HG02938 (cell line): ENCODE measurements around the gene ZNF606.
A peak's percentile ranks its signal among the peaks of the same experiment; 100 is the strongest.

Experiments
- ATAC-seq: cut with Tn5 transposase; IDR thresholded peaks from one replicate; pipeline ENCODE4 v1.9.1; 2021; ENCODE audit warnings: mild to moderate bottlenecking, moderate library complexity; ENCODE audit not compliant: unreplicated experiment

ZNF606 gene

GRCh38 chr19:58002384-58003173 lies at the start of gene ZNF606:
Gene ZNF606 (minus strand): TSS chr19:58002820. CDS start chr19:58001319, 1,501 bp downstream.
- ATAC-seq: peak; percentile 84

DNA sequence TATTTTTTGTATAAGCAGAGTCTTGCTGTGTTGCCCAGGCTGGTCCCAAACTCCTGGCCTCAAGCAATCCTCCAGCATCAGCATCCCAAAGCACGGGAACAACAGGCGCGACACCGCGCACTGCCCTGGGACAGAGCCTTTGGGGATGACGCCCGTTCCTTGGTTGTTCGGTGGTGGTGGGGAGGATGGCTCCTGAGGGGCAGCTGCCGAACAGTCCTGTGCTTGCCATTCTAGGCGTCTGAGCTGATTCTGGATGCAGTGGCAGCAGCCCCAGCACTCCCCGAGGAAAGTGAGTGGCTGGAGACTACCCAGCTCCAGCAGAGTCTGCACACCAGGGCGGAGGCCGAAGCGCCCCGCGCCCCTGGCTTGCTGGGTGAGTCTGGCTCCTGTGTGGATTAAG lies 49.6 kb upstream of the ZNF606 start:
- no peak for ATAC-seq

DNA sequence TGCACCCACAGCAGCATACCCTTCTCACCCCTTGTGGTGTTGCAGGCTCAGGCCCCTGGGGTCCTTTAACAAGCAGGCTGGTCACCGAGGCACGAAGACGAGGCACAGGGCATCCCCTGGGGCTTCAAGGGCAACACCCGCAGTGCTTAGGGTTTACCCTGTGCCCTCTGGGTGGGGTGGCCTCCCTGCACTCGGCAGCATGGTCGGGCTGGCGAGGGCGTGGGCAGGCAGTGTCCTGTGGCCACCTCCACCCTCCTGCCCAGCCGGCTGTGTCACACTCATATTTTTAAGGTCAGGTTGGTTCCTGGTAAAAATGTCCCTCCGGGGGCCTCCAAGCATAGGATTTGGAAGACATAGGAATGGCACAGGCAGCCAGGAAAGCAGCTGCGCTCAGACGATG lies 45.1 kb upstream of the ZNF606 start:
- ATAC-seq: no peak

- ATAC-seq: no peak
Observed at GRCh38 chr19:58046856-58047255, 44.2 kb upstream of the ZNF606 start.

GRCh38 chr19:58045411-58046050 lies 42.9 kb upstream of the ZNF606 start:
- no peak for ATAC-seq

DNA sequence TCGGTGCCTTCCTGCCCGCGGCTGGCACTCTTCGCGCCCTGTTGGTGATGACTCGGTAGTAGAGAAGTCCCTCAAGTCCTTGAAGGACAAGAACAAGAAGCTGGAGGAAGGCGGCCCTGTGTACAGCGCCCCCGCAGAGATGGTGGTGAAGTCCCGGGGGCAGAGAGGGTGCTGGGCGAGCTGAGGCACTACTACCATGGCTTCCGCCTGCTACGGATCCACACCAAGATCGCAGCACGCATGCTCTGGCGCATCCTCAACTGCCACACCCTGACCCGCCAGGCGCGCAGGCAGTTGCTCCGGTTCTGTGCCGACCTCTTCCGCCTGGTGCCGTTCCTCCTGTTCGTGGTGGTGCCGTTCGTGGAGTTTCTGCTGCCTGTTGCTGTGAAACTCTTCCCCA lies 42.3 kb upstream of the ZNF606 start:
- ATAC-seq: no peak

GRCh38 chr19:58044391-58044790 lies 41.8 kb upstream of the ZNF606 start:
- no peak for ATAC-seq

DNA sequence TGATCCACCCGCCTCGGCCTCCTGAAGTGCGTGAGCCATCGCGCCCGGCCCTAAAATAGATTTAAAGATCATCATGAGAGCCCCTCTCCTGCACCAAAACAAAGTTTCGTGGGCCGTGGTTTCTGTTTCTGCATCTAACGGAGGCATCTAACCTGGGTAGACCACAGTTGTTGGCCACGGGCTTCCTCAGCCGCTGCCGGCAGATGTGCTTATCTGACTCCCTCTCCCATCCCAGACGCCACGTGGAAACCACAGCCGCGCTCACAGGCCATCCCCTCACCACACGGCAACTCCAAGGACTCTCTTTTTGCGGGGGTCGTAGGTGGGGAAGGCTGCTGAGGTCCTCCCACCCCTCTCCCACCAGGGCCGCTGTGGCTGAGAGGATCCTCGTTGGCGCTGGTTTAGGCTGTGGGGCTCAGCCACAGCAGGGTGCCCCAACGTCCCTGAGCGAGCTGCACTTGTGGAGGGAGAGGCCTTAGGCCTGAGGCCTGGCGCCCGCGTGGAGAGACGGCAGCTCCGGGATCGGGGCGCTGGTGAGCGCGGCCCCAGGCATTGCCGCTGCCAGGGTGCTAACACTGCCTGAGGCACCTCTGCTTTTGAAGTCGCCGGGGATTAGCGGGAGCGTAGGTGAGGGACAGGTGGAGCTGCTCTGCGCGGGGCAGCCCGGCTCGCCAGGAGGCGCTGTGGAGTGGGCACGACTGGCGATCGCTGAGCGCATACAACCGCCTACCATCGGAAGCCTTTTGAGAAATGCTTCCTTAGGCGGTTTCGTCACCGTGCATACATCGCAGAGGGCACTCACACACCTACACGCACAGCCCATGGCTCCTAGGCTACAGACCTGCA lies 40.1 kb upstream of the ZNF606 start:
- ATAC-seq: no peak

DNA sequence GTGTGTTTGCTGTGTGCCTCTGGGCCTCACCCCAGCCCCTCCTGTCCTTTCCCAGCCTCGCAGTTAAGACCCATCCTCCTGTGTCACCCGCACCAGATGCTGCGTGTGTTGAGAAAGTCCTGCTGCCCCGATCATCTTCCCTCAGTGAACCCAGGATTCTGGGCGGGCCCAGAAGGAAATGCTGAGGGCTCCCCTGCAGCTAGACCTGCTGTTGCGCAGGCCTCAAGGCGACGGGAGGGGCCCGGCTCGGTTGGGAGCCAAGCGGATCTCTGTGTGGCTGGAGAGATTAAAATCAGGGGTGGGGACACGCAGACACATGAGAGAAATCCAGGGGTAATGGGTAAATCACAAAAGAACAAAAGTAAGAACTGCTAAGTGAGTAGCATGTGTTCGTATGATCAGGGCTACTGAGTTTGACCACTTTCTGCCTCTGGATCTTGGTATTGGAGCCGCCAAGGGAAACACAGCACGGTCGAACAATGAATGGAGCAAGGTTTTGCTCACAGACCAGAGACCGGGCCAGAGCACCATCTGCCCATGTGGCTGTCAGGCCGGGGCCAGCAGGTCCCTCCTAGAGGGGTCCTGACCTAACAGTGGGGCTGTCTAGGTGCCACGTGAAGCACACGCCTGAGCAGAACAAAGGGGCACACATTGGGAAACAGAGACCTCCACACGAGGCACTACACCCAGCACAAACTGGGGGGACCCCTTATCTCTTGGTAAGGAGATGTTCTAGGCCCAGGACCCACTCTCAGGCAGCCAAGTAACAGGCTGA lies 38.3 kb upstream of the ZNF606 start:
- ATAC-seq: no peak

DNA sequence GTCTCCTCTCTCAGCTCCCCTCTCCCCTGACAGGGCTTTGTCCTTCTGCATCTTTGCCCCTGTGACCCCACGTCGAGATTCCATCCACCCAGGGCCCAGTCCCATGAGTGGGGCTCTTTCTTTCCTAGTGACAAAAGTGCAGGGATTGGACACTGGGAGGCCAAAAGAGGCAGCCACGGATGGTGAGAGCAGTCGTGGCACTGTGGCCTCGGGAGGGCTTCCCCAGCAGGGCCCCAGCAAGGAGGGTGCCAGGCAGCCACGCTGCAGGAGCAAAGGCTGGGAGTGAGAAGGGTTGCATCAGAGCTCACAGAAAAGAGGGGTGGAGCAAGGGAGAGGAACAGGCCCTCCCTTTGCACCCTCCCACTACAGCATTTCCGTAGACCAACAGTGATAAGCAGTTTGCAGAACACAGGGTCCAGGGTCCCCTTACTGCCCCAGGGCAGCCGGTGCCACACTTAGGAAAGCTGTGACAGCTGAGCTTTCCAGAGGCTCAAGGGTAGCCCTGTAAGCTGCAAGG lies 36.1 kb upstream of the ZNF606 start:
- ATAC-seq: no peak

DNA sequence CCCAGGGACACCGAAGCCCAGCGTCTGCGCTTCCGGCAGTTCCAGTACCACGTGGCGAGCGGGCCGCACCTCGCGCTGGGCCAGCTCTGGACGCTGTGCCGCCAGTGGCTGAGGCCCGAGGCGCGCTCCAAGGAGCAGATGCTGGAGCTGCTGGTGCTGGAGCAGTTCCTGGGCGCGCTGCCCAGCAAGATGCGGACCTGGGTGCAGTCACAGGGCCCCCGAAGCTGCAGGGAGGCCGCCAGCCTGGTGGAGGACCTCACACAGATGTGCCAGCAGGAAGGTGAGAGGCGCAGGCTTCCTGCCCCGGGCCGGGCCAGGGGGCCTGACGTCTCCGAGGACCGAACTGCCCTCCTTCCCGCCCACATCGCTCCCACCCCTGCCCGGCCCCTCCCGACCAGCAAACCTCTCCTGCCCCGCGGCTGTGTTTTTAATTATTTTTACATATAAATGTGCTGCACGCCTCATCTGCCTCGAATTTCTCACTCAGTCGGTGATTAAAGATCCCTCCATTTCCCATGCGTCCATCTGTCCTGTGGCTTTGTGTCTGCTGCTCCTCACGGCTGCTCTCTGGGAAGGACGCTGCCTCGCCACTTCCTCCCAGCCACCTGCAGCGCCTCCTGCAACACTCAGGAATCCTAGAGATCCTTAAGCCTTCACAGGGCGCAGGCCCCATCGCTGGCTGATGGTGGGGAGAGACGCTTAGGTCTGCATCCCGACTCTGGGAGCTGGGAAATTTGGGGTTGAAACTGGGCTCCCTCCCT lies 35.5 kb upstream of the ZNF606 start:
- no peak for ATAC-seq

DNA sequence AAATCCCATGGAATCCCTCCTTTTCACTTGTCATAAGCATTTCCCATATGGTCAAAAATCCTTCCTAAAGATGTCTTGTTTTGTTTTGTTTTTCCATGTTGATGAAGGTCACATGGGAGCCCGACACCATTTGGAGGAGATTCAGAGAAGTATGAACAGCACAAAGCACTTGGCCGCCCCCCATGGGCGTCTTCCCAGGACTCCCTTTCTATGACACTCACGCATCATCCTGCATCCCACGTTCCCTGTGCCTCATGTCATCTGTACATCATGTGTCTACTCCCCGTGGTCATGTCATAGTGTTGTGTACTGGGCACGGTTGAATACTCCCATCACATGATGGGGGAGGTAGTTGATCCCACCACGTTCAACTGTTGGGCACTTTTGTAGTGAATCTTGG lies 33.2 kb upstream of the ZNF606 start:
- no peak for ATAC-seq

GRCh38 chr19:58034477-58034793 lies 31.8 kb upstream of the ZNF606 start:
- ATAC-seq: no peak

DNA sequence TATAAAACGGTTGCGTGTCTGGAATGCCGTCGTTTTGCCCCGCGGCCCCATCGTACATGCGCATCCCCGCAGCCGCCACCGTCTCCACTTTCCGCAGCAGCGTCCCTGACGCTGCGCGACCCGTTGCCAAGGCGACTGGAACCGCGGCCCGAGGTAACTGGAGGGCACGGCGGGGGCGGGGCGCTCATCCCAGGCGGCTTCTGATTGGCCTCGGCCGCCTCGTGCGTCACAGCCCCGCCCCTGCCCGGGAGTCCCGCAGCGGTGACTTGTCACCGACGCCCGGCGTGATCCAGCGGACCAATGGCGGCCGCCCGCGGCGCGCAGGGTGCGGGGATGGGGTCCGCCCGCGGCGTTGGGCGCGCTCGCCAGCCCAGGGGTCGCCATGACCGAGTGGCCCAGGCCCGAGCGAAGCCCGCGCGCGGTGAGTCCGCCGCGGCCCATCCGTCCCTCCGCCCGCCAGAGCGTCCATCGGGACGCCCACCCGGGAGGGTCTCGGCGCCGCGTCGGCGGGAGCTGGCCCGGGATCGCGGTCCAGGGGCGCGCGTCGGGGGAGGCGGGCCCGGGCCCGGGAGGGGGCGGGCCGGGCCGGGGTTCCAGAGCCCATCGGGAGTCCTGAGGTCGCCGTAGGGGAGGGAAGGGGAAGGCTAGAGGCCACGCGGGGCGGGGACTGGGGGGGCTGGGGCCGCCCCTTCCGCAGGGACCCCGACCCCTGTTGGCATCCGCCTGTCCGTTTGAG lies 31.3 kb upstream of the ZNF606 start, which contains the start of gene ZSCAN1:
TSS of gene ZSCAN1 (plus strand) at position 285 of the 736 bp plus-strand sequence. CDS start 3,812 bp downstream, outside the sequence.
- ATAC-seq: no peak

DNA sequence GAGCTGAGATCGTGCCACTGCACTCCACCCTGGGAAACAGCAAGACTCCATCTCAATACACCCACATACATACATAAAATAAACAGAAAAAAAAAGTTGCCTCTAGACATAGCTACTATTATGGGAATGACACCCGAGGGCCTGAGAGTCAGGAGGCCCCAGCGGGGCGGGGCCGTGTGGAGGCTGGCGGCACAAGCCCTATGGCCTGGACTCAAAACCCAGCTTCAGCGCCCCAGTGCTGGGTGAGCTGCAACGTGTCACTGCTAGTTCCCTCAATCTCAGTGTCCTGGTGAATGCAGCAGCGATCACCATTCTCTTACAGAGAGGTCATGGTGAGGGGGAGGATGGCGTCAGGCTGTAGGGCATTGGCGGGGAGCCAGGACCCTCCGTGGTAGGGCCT lies 22.0 kb upstream of the ZNF606 start:
- ATAC-seq: no peak

- no peak for ATAC-seq
Observed at GRCh38 chr19:58022283-58022660, 19.7 kb upstream of the ZNF606 start.

DNA sequence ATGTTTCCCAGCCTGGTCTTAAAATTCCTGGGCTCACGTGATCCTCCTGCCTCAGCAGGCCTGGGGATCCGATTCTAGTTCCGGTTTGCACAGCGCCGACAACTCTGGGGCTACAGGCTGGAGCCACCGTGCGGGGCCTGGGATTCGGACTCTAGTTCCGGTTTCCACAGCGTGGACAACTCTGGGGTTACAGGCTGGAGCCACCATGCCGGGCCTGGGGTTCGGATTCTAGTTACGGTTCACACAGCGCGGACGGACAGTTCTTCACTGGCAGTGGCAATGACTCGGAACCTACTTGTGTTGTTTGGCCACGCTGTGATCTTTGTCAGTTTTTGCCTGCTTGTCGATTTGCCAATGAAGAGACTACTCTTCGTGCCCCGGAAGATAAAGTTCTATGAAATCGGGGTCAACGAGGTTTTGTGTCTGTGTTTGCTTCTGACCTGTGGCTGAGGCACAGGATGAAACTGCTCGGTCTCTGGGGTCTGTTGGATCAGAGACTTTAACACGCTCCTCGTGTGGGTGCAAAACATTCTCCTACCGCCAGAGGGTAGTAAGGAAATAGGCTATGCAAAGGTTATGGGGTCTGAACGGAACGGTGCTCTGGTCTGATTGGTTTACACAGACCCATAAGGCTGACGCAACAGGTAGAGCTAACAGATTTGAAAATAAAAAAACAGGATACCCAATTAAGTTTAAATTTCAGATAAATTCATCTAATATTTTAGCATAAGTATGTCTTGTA lies 19.1 kb upstream of the ZNF606 start:
- no peak for ATAC-seq

- no peak for ATAC-seq
Observed at GRCh38 chr19:58020129-58020528, 17.5 kb upstream of the ZNF606 start.

DNA sequence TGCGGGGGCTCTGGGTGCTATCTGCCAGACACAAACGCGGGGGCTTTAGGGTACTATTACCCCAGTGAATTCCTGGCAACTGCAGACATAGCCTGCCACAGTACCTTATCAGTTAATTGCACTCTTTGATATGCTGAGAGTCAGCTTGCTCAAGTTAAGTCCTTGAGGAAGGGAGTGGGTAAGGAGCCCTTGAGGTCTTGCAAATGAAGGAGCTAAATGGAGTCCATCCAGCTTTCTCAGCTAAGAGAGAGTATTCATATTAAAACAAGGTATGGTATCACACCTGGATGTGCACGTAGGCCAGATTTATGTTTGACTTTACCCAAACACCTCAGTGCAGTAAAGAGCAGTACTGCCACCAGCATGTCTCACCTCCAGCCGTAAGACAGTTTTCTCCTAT lies 11.5 kb upstream of the ZNF606 start:
- ATAC-seq: no peak
